ENCODE data around the gene PLEKHG4B.

PLEKHG4B gene

GRCh38 chr5:126806-127205 is 34.8 kb downstream of the PLEKHG4B start:
- no peak overlapping the region for H3K27ac ChIP-seq (ENCODE audit: low read depth, low read length)
- no peak overlapping the region for H3K4me3 ChIP-seq (ENCODE audit: insufficient read depth, low read length, poor library complexity, severe bottlenecking)
- no peaks in the 10 kb centered on the region for H3F3A ChIP-seq (ENCODE audit: insufficient read depth)
- H3K79me2 ChIP-seq (ENCODE audit: insufficient read depth, low read length): no peaks in the 10 kb centered on the region
- no peak overlapping the region for H3K4me2 ChIP-seq (ENCODE audit: low read depth, low read length, poor library complexity, severe bottlenecking)
- H3K36me3 ChIP-seq (ENCODE audit: low read length): no peaks in the 10 kb centered on the region
- H3K9me2 ChIP-seq (replicated peaks; ENCODE audit: insufficient read depth, low read length): no peaks in the 10 kb centered on the region
- H3K27me3 ChIP-seq (ENCODE audit: low read length): no peaks in the 10 kb centered on the region
- no peaks in the 10 kb centered on the region for H4K20me1 ChIP-seq (ENCODE audit: low read depth, low read length)
- H3K9me3 ChIP-seq (ENCODE audit: insufficient read depth, low read length): 0 out of 2 replicates have a peak, but pooled peaks cover under 1% of the 10 kb centered on the region
- H2AFZ ChIP-seq (ENCODE audit: low read depth, low read length, severe bottlenecking): no peak overlapping the region
- no peak overlapping the region for H3K9ac ChIP-seq (ENCODE audit: low read length)
- no peak for TF ChIP-seq EZH2phosphoT487 (conservative IDR thresholded peaks at IDR 0.05; ENCODE audit: low read length)
- TF ChIP-seq, protein P1, sequence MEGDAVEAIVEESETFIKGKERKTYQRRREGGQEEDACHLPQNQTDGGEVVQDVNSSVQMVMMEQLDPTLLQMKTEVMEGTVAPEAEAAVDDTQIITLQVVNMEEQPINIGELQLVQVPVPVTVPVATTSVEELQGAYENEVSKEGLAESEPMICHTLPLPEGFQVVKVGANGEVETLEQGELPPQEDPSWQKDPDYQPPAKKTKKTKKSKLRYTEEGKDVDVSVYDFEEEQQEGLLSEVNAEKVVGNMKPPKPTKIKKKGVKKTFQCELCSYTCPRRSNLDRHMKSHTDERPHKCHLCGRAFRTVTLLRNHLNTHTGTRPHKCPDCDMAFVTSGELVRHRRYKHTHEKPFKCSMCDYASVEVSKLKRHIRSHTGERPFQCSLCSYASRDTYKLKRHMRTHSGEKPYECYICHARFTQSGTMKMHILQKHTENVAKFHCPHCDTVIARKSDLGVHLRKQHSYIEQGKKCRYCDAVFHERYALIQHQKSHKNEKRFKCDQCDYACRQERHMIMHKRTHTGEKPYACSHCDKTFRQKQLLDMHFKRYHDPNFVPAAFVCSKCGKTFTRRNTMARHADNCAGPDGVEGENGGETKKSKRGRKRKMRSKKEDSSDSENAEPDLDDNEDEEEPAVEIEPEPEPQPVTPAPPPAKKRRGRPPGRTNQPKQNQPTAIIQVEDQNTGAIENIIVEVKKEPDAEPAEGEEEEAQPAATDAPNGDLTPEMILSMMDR (IDR thresholded peaks at IDR 0.05; ENCODE audit: insufficient read depth, low read length, poor library complexity, severe bottlenecking): no peak

GRCh38 chr5:127886-128285 is 35.9 kb downstream of the PLEKHG4B start:
- no peaks in the 10 kb centered on the region for H3K79me2 ChIP-seq (ENCODE audit: insufficient read depth, low read length)
- no peaks in the 10 kb centered on the region for H3K27me3 ChIP-seq (ENCODE audit: low read length)
- no peak overlapping the region for H3K4me3 ChIP-seq (ENCODE audit: insufficient read depth, low read length, poor library complexity, severe bottlenecking)
- H2AFZ ChIP-seq (ENCODE audit: low read depth, low read length, severe bottlenecking): no peak overlapping the region
- TF ChIP-seq EZH2phosphoT487 (conservative IDR thresholded peaks at IDR 0.05; ENCODE audit: low read length): no peak
- TF ChIP-seq, protein P1 (IDR thresholded peaks at IDR 0.05; ENCODE audit: insufficient read depth, low read length, poor library complexity, severe bottlenecking): no peak
- no peak overlapping the region for H3K9ac ChIP-seq (ENCODE audit: low read length)
- H3K36me3 ChIP-seq (ENCODE audit: low read length): no peaks in the 10 kb centered on the region
- no peaks in the 10 kb centered on the region for H3F3A ChIP-seq (ENCODE audit: insufficient read depth)
- no peaks in the 10 kb centered on the region for H4K20me1 ChIP-seq (ENCODE audit: low read depth, low read length)
- no peaks in the 10 kb centered on the region for H3K9me3 ChIP-seq (ENCODE audit: insufficient read depth, low read length)
- H3K9me2 ChIP-seq (replicated peaks; ENCODE audit: insufficient read depth, low read length): no peaks in the 10 kb centered on the region
- no peak overlapping the region for H3K27ac ChIP-seq (ENCODE audit: low read depth, low read length)
- no peak overlapping the region for H3K4me2 ChIP-seq (ENCODE audit: low read depth, low read length, poor library complexity, severe bottlenecking)

GRCh38 chr5:128446-128845 is 36.5 kb downstream of the PLEKHG4B start:
- Histone ChIP-seq H3K27ac (ENCODE audit: low read depth, low read length) (no peak overlapping the region), H3K79me2 (ENCODE audit: insufficient read depth, low read length) (no peaks in the 10 kb centered on the region), H3K4me3 (ENCODE audit: insufficient read depth, low read length, poor library complexity, severe bottlenecking) (no peak overlapping the region), H3K9ac (ENCODE audit: low read length) (no peak overlapping the region), H3K4me2 (ENCODE audit: low read depth, low read length, poor library complexity, severe bottlenecking) (no peak overlapping the region), H2AFZ (ENCODE audit: low read depth, low read length, severe bottlenecking) (no peak overlapping the region), H3K9me2 (replicated peaks; ENCODE audit: insufficient read depth, low read length) (no peaks in the 10 kb centered on the region), H4K20me1 (ENCODE audit: low read depth, low read length) (no peaks in the 10 kb centered on the region), H3F3A (ENCODE audit: insufficient read depth) (no peaks in the 10 kb centered on the region), H3K36me3 (ENCODE audit: low read length) (no peaks in the 10 kb centered on the region), H3K9me3 (ENCODE audit: insufficient read depth, low read length) (no peaks in the 10 kb centered on the region), H3K27me3 (ENCODE audit: low read length) (no peaks in the 10 kb centered on the region)
- TF ChIP-seq, protein P1 (IDR thresholded peaks at IDR 0.05; ENCODE audit: insufficient read depth, low read length, poor library complexity, severe bottlenecking): no peak
- no peak for TF ChIP-seq EZH2phosphoT487 (conservative IDR thresholded peaks at IDR 0.05; ENCODE audit: low read length)
